K562 (cell line): ENCODE data around the gene CUL2. TPM values are rescaled to one million over a fixed set of nuclear protein-coding genes. Genes with fewer than 3 reads are reported as not detected.

Experiments
- CAMTA2 ChIP-seq: fragments of 250-450 bp; sonication (Bioruptor Pico); conservative IDR thresholded peaks from 2 replicates; pipeline ENCODE4 v1.5.1; 2022
- CEBPG ChIP-seq, 3 experiments: fragments of 200-800 bp in 1 of 3; sonication (Bioruptor generic) in 1 of 3; sonication (generic) in 1 of 3; formaldehyde crosslinking in 1 of 3; IDR thresholded peaks in 2 of 3; conservative IDR thresholded peaks in 1 of 3; 2 replicates each; pipeline versions ENCODE4 v1.6.1 to v1.8.0; 2016 to 2022; ENCODE audit warnings: missing compliant biosample characterization in 2 of 3, missing genetic modification characterization in 2 of 3, mild to moderate bottlenecking in 1 of 3, missing genetic modification reagents in 1 of 3
- NR4A1 ChIP-seq, 2 experiments: fragments of 250-450 bp in 1 of 2; fragments of 450-650 bp in 1 of 2; sonication (Bioruptor Pico) in 1 of 2; IDR thresholded peaks; 2 replicates each; pipeline versions ENCODE4 v1.4.0 to v1.6.1; 2016 to 2020; ENCODE audit warnings: mild to moderate bottlenecking in 2 of 2, missing compliant biosample characterization in 1 of 2, missing genetic modification characterization in 1 of 2, moderate library complexity in 1 of 2
- PRMT5 ChIP-seq: sonication (generic); formaldehyde crosslinking; IDR thresholded peaks from 2 replicates; pipeline ENCODE4 v1.5.0; 2020; ENCODE audit warnings: missing genetic modification reagents
- ZBTB8A ChIP-seq: fragments of 450-650 bp; IDR thresholded peaks from 2 replicates; pipeline ENCODE4 v1.6.1; 2018; ENCODE audit warnings: mild to moderate bottlenecking, moderate library complexity; ENCODE audit not compliant: partially characterized antibody
- ZFP36 ChIP-seq: fragments of 150-350 bp; IDR thresholded peaks from 2 replicates; pipeline ENCODE4 v1.6.1; 2018; ENCODE audit warnings: low read length, low read depth; ENCODE audit not compliant: partially characterized antibody
- ZFPM2 ChIP-seq: fragments of 250-450 bp; sonication (Bioruptor Pico); IDR thresholded peaks from 2 replicates; pipeline ENCODE4 v1.5.1; 2022; ENCODE audit warnings: mild to moderate bottlenecking
- ZNF77 ChIP-seq: fragments of 250-450 bp; sonication (Bioruptor Pico); IDR thresholded peaks from 2 replicates; pipeline ENCODE4 v1.5.0; 2020
- polyA plus RNA-seq, 8 experiments: library from polyadenylated mRNA; depleted of rRNA in 4 of 8; stranded (reverse) in 5 of 8; unstranded in 3 of 8; fragments of >200 nt; fragmentation: Nextera tagmentation in 2 of 8; fragmentation: Illumina TruSeq in 1 of 8; extraction: Ambion mirVana in 2 of 8; extraction: Trizol in 1 of 8; gene quantifications; 2 replicates each; pipeline versions ENCODE4 v1.2.1 to v1.2.3, GENCODE V29; 2011 to 2014; ENCODE audit warnings: inconsistent platforms in 1 of 8, missing spikeins in 1 of 8
- total RNA-seq, 7 experiments: library from RNA; depleted of rRNA in 6 of 7; stranded (reverse); fragments of >200 nt in 6 of 7; fragmentation: Illumina TruSeq in 2 of 7; extraction: Trizol in 2 of 7; gene quantifications; 2 replicates each; pipeline versions ENCODE4 v1.2.1 to v1.2.3, GENCODE V29; 2011 to 2021; ENCODE audit warnings: low replicate concordance in 1 of 7
- TF ChIP-seq, protein P1 (sequence below): sonication (generic); formaldehyde crosslinking; IDR thresholded peaks from 2 replicates; pipeline ENCODE4 v1.8.0; 2022; ENCODE audit warnings: missing genetic modification reagents, mild to moderate bottlenecking, moderate library complexity, borderline replicate concordance
- TF ChIP-seq, protein P2 (sequence below): fragments of 450-650 bp; formaldehyde crosslinking; IDR thresholded peaks from 2 replicates; pipeline ENCODE4 v1.4.0; 2020; ENCODE audit warnings: mild to moderate bottlenecking, moderate library complexity
- TF ChIP-seq, protein P3 (sequence below): sonication (generic); IDR thresholded peaks from 2 replicates; pipeline ENCODE4 v1.6.1; 2016
- TF ChIP-seq, protein P4 (sequence below), 3 experiments: fragments of 200-800 bp in 1 of 3; fragments of 250-450 bp in 1 of 3; fragments of 450-650 bp in 1 of 3; sonication (Bioruptor Pico) in 1 of 3; sonication (Bioruptor generic) in 1 of 3; formaldehyde crosslinking in 1 of 3; IDR thresholded peaks; 2 replicates each; pipeline versions ENCODE4 v1.6.1 to v1.8.0; 2016 to 2022; ENCODE audit warnings: mild to moderate bottlenecking in 2 of 3, missing genetic modification characterization in 2 of 3, missing compliant biosample characterization in 1 of 3, moderate library complexity in 1 of 3

CUL2 gene
- total and polyA plus RNA-seq, 9 of the 15 experiments (the other 6 are each of a cell fraction or from before 2014, with no cell fraction given) = 17.3 to 46.3 (median 41.2) TPM

DNA sequence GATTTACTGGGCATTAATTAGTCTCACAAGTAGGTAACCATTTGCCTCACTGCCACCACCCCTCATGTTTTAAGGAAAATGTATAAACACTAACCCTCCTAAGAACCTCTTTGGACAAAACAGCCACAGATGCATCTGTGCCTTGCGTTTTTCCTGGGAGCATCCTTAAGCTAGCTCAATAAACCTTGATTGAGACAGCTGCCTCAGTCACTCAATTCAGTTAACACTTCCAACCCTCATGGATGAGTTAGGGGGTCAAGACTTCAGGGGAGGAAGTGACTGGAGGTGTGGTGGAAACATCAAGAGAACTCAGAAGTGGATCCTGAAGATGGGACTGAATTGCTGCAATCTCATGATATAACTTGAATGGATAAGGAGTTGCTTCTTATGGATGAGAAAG is 31.5 kb downstream of the CUL2 start (continued):
- TF ChIP-seq, protein P1, sequence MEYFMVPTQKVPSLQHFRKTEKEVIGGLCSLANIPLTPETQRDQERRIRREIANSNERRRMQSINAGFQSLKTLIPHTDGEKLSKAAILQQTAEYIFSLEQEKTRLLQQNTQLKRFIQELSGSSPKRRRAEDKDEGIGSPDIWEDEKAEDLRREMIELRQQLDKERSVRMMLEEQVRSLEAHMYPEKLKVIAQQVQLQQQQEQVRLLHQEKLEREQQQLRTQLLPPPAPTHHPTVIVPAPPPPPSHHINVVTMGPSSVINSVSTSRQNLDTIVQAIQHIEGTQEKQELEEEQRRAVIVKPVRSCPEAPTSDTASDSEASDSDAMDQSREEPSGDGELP (CRISPR knock-in tag) = no peak
- TF ChIP-seq PRMT5 (no peak), CEBPG (CRISPR knock-in tag; IDR thresholded peaks at IDR 0.05) (no peak), CEBPG (tag; conservative IDR thresholded peaks at IDR 0.05 in 1 of 2, IDR thresholded peaks at IDR 0.05 in 1 of 2) (no peak), ZBTB8A (no peak), ZFP36 (no peak), CAMTA2 (no peak), NR4A1 (CRISPR knock-in tag; IDR thresholded peaks at IDR 0.05) (no peak), NR4A1 (tag; IDR thresholded peaks at IDR 0.05) (no peak), ZFPM2 (CRISPR knock-in tag) (no peak), ZNF77 (CRISPR knock-in tag) (no peak)
- TF ChIP-seq, protein P2, sequence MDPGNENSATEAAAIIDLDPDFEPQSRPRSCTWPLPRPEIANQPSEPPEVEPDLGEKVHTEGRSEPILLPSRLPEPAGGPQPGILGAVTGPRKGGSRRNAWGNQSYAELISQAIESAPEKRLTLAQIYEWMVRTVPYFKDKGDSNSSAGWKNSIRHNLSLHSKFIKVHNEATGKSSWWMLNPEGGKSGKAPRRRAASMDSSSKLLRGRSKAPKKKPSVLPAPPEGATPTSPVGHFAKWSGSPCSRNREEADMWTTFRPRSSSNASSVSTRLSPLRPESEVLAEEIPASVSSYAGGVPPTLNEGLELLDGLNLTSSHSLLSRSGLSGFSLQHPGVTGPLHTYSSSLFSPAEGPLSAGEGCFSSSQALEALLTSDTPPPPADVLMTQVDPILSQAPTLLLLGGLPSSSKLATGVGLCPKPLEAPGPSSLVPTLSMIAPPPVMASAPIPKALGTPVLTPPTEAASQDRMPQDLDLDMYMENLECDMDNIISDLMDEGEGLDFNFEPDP (CRISPR knock-in tag) = no peak
- TF ChIP-seq, protein P3, sequence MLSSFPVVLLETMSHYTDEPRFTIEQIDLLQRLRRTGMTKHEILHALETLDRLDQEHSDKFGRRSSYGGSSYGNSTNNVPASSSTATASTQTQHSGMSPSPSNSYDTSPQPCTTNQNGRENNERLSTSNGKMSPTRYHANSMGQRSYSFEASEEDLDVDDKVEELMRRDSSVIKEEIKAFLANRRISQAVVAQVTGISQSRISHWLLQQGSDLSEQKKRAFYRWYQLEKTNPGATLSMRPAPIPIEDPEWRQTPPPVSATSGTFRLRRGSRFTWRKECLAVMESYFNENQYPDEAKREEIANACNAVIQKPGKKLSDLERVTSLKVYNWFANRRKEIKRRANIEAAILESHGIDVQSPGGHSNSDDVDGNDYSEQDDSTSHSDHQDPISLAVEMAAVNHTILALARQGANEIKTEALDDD = no peak
- TF ChIP-seq, protein P4, sequence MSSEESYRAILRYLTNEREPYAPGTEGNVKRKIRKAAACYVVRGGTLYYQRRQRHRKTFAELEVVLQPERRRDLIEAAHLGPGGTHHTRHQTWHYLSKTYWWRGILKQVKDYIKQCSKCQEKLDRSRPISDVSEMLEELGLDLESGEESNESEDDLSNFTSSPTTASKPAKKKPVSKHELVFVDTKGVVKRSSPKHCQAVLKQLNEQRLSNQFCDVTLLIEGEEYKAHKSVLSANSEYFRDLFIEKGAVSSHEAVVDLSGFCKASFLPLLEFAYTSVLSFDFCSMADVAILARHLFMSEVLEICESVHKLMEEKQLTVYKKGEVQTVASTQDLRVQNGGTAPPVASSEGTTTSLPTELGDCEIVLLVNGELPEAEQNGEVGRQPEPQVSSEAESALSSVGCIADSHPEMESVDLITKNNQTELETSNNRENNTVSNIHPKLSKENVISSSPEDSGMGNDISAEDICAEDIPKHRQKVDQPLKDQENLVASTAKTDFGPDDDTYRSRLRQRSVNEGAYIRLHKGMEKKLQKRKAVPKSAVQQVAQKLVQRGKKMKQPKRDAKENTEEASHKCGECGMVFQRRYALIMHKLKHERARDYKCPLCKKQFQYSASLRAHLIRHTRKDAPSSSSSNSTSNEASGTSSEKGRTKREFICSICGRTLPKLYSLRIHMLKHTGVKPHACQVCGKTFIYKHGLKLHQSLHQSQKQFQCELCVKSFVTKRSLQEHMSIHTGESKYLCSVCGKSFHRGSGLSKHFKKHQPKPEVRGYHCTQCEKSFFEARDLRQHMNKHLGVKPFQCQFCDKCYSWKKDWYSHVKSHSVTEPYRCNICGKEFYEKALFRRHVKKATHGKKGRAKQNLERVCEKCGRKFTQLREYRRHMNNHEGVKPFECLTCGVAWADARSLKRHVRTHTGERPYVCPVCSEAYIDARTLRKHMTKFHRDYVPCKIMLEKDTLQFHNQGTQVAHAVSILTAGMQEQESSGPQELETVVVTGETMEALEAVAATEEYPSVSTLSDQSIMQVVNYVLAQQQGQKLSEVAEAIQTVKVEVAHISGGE (CRISPR knock-in tag; IDR thresholded peaks at IDR 0.05) = no peak
